NK-92 treated with Interleukin-12 subunit alpha and Interleukin-12 subunit beta, amount 100 ng/mL, for 24 hours (cell line): Measurements from ENCODE around the gene GALNTL6.

Source experiments
- DNase-seq: peaks from one replicate; lab custom pipeline; 2025; lab: John Stamatoyannopoulos, UW

The GALNTL6 gene

DNA sequence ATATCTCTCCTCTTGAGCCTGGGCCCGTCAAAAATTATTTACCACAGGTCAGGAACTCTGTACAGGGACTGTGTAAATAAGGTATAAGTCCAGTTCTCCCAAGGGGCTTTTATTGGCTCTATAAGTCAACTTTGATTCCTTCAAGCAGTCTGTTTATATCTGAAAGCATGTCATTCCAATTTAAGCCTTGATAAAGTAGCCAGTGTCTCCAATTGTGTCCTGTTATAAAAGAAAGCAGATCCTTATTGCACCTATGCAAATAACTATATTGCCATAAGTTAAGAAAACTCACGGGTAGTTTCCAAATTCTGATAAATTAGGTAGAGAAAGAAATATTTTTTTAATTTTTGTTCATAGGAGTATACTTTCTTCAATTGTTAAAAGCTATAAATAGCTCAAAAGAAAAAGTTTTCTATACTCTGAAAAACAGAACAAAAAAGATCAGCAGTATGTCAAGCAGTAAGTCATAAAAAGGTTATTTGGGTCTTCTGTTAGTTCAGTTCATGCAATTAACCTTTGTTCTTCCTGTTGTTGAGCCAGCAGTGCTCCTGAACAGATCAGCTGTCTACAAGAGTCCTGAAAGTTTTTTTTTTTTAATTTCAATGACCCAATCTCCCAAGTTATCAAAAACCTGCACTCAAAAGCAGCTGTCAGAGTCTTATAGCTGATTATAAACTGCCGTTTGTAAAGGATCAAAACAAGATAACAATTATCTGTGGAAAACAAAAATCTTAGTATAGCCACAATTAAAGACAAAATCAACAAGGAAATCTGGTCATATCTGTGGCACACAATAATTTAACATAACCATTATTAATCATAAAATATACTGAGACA is 1177.0 kb downstream of the GALNTL6 start:
- DNase-seq = no peak

DNA sequence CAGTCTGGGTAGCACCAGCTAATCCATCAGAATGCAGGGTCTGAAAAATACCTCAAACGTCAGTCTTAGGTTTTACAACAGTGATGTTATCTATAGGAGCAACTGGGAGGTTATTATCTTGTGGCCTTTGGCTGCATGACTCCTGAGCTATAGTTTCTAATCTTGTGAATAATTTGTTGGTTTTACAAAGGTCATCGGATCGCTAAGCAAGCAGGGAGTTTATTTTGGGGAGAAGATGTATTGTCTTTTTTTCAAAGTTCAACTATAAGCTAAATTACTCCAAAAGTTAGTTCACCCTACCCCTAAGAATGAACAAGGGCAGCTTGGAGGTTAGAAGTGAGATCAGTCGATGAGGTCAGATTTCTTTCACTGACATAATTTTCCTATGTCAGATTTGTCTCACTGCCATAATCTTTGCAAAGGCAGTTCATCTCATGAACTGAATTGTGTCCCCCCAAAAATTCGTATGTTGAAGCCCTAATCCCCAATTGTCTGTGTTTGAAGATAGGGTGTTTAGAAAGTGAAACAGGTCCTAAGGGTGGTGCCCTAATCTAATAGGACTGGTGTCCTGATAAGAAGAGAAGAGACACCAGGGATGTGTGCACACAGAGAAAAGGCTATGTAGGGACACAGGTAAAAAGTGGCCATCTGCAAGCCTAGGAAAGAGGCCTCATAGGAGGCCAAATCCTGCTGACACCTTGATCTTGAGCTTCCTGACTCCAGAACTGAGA is 1179.6 kb downstream of the GALNTL6 start:
- no peak for DNase-seq

DNA sequence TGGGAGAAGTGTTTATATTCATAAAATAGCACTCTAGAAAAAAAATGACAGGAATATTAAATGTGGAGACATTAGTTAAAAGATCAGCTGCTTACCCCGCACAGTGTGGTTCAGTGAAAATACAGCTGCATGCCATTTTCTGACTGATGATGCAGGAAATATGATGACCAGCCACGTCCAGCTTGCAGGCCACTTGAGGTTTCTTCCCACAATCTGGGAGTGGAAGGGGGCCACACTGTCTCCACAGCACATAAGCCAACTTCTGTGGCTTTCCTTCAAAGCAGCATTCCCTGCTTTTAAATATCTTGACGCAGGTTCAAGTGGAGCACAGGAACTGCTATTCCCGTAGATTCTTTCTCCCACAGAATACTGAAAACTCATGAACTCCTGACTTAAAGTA is 1182.0 kb downstream of the GALNTL6 start:
- no peak for DNase-seq

DNA sequence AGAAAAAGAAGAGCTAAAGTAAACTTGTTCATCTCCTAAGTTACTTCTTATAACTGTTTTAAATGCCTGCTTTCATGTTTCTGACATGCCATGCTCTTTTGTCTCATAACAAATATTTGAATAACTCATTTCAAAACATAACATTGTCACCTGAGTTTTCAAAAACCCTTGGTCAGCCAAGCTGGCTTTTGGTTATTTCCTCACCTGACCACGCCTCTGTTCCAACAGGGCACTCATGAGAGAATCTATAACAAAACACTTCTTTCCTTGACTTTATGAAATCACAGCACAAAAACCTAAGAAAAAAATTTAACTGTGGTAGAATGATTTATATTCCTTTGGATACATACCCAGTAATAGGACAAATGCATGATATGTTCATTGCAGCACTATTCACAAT is 1182.5 kb downstream of the GALNTL6 start:
- DNase-seq = no peak

DNA sequence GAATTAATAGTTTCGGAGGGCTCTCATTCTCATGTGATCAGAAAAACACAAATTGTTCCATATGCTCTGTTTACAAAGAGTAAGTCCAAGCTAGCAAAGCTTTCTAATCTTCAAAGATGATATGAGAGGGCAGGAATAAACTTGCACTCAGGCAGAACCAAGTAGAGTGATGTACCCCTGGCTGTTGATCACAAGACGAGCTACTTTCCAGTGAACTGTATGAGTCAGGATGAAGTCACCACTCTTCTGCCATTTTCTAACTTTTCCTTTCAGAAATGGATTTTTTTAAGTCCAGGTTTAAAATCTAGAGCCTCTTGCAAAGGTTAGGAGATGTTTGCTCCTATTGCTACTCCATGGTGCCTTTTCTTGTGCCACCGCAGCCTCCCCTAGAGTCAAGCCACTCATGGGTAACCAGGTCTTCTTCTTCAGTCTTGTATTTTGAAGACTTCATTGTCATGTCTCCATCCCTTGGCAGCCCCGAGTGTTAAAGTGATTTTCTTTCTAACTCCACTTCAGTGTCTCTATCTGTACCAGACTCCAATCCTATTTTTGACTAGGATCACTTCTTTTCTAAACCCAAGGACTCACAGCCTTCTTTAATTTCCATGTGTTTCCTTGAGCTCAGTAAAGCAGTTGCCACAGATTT is 1183.5 kb downstream of the GALNTL6 start:
- no peak for DNase-seq

DNA sequence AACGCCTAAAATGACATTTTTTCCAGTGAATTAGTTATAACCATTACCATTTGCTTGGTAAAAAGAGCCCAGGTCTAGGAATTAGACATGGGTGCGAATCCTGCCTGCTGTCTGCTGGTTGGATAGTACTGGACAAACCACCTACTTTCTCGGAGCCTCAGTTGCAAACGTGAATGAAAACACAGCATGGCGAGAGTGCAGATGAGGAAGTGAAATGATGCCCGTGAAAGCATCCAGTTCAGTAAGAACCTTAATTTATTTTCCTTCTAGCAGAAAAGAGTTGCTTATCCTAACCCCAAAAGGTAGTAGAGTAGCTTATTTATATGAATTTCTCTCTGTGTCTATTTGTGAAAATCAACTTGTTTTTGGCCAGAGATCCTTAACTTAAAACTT is 1184.0 kb downstream of the GALNTL6 start:
- DNase-seq = no peak

DNA sequence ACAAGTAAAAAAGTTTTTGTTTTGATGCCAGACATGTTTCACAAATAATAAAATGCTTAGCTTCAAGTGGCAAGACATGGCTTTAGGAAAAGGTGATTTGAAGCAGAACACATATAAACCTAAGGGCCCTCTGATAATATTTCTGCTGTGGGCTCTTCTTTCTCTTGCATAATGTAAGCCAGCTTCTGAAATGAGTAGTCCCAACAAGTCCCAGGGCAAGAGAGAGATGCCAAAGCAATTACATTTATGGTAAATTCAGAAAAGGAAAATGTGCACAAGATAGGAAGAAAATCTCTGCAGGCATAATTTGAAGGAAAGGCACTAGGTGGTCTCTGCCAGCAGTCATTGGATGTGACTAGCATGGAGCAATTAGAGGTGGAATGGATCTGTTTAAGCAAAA is 1184.7 kb downstream of the GALNTL6 start:
- no peak for DNase-seq

DNA sequence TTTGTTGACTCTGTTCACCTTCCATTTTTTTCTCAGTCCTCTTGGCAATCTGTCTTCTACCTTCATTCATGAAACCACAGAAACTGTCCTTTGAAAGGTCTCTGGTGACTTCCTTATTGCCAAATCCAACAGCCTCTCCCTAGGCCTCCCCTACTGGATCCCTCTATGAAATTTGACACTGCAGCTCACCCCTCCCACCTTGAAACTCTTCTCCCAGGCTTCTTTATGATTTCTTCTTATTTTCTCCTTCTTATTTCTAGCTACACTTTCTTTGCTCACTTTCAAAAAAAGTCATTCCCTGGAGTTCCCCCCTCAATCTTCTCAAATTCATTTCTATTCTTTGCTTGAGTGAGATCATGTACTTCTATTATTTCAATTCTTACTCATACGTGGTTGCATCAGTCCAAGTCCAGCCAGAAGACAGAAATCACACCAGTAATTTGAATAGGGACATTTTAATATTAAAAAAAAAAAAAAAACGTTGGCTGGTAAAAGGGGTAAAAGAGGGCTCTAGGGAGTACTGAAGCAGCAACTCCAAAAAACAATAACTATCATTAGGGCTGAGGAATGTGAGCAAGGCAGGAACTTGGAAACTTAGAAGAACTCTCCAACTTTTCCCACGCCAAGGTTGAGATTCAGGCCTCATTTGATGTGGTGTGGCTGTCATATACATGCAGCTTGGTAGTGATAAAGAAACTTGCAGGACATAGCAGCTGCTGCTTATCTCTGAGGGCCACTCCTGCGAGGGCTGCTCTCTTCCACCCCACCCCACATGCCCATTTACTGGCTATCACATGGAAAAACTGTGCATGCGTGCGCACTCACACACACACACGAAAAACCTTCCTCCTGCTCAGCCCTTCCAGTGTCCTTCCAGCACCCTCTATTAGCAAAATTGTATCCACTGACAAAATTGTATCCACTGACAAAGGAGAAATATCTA is 1185.6 kb downstream of the GALNTL6 start:
- no peak for DNase-seq

DNA sequence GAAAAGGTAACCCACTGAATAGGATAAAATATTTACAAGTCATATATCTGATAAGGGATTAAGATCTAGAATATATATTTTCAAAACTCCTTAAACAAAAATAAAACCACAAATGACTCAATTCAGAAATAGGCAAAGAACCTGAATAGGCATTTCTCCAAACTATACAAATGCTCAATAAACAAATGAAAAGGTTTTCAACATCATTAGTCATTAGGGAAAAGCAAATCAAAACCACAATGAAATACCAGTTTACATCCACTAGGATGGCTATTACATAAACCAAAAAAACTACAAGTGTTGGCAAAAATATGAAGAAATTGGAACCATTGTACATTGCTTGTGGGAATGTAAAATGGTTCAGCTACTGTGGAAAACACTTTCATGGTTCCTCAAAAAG is 1188.4 kb downstream of the GALNTL6 start:
- DNase-seq = no peak

DNA sequence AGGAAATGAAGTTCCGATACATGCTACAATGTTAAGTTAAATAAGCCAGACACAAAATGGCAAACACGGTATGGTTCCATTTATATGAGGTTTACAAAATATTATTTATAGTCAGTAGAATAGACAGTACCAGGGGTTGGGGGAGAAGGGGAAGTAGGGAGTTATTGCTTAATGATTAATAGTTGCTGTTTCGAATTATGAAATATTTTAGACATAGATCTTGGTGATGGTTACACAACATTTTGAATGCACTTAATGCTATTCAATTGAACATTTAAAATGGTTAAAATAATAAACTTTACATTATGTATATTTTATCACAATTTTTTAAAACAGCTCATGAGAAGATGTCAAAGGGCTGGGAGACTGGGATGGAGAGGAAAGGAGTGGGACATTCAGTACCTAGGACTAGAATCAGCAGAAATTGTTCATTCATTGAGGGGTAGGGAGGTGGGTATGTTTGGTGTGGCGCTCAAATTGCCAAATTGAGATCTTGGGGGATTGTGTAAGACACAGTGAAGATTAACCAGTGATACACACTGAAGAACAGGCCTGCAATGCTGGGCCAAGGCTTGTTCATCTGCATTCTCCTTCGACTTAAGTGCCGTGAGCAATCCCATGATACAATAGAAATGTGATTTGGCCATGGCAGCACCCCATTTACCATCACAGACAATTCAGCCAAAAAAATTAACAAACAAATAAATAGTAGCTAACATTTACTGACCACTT is 1189.8 kb downstream of the GALNTL6 start:
- no peak for DNase-seq

DNA sequence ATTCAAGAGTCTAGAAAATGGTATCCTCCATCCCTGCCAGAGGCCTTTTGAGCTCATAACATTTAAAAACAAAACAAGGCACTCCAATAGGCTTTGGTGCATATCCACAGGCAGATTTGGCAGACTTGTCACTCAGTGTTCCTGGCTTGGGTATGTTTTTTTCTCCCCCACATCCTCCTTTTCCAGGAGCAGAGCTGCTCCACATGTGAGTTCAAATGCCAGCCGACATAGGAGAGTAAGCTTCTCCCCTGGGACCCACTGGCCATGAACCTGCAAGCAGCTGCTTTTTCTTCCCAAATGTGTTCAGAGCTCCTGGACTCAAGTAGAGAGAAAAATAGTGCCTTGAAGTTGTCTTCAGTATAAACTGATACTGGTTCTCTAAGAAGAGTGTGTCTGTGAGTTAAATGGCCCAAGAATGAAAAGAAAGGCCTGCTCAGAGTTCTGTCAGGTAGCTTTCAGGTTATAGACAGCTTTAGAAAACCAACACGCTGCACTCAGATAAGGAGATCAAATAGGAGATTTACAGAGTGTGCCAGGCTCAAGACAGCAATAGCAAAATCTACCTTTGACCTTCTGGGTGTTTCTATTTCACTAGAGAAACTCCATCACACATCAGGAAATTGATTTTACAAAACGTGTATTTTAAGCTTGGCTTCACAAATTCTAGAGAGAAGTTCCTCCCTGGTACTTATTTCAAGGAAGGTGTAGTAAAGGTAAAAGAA is 1192.9 kb downstream of the GALNTL6 start:
- no peak for DNase-seq

DNA sequence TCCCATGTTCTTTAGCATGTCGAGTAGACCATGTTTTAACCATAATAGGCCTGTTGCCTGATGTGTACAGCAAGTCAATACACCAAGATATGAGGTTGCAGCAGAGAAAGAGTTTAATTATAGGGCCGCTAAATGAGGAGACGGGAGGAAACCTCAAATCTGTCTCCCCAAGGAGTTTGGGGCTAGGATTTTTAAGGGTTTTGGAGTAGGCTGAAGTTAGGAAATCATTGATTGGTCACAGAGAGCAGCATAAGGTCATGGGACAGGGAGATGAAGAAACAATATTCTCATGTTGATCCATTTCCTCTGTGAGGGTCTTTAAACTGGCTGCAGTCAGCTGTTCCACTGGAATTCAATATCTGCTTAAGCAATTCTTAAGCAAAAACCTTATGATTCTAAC is 1195.2 kb downstream of the GALNTL6 start:
- no peak for DNase-seq

DNA sequence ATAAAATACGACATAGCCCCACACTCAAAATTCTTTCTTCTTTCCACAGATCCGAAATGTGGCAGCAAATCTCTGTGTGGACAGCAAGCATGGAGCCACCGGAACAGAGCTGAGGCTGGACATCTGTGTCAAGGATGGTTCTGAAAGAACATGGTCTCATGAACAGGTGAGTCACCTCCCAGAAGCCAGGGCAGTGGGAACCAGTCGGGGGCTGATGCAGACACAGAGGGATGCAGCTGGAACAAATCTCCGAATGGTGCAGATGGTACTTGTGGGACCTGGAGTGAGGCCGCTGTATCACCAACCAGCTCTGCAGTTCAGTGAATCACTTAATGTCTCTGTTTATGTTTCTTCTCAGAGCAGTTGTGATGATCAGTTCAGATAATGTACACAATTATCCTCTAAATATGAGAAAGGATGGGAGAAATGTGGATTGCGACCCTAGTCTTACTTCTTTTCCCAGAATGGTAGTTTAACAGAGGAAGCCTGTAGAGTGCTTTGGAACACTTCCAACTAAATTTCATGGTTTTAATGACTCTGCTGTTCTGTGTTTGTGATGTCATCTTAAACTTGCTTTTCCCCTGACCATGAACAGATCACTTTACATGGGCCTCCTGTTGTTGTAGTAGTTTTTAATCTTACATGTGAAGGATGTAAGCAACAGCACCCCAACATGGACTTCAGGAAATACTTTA is 1196.1 kb downstream of the GALNTL6 start:
- DNase-seq = no peak

DNA sequence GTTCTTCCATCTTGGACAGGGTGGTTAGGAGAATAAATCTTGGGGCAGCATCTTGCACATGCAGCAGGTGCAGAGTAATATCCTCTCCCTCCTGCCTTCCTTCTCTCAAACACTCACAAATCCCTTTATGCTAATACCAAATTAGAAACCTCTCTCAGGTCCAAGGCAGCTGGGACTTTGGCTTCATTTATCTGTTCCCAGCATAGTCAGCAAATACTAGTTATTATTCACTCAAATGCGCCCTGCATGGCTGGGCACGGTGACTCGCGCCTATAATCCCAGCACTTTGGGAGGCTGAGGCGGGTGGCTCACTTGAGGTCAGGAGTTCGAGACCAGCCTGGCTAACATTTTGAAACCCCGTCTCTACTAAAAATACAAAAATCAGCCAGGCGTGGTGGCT is 1199.4 kb downstream of the GALNTL6 start:
- no peak for DNase-seq

DNA sequence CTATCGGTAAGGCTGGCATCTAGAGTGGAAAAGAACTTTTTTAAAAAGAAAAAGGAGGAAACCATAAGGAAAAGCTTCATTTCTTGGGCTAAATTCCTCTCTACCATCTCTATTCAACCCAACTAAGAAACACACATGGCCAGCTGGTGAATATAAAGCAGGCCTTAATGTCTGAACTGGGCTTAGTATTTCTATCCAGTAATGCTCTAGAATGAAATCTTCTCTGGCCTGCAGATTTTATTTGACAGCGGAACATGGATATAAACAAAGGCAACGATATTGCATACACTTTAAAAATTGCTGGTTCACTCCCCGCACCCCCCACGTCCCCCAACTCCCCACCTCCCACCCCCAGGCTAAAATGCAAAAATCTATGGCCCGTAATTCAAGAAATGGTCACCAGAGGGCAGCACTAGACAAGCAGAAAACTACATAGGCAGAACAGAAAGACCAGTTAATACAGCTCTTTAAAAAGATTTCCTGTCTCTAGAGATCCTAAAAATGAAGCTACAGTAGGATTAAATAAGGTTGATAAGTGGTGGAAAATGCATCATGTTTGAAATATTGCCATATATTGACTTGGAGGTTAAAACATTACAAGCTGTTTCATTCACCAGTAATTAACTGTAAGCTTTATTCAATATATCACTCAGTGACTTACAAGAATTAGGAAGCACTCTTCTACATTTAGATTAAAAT is 1200.2 kb downstream of the GALNTL6 start:
- DNase-seq = no peak

DNA sequence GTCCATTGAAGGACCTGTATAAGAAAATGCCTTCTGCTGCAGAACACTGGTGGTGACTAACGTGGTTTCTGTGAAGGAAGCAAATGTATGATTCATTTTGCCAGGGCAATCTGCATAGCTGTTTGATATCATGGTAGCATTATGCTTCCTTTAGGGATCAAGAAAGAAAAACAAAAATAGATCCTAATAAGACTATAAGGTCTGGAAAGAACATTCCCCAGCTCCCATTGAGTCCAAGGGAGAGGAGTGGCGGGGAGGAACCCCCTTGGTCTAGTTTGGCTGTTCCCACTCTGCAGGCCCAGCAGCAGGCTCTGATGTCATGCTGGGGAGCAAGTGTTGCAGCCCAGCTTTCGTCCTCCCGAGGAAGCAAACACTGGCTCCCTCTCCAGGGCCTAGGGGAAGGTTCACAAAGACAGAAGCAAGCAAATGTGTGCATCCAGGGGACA is 1200.9 kb downstream of the GALNTL6 start:
- no peak for DNase-seq

DNA sequence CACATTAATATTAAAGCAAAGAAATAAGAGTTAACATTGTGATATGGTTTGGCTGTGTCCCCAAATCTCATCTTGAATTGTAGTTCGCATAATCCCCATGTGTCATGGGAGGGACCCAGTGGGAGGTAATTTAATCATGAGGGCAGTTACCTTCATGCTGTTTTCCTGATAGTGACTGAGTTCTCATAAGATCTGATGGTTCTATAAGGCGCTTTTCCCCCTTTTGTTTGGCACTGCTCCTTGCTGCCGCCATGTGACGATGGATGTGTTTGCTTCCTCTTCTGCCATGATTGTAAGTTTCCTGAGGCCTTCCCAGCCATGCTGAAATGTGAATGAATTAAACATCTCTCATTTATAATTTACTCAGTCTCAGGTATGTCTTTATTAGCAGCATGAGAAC is 1201.6 kb downstream of the GALNTL6 start:
- no peak for DNase-seq

DNA sequence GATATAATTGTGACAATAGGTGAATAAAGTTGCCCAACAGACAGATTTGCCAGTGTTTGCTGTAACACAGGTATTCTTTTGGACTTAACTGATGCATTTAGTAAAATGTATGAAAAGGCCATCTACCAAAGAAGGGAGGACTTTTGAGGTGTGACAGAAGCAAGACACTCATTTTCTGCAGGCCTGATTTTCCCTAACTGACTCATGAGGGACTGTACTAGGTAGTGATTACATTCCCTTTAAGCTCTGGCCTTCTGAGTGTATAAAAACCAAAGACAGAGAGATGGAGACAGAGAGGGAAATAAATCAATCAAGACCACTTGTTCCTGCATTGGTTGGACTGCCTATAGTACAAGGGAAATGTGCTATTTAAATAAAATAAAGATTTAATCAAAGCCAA is 1204.6 kb downstream of the GALNTL6 start:
- no peak for DNase-seq

DNA sequence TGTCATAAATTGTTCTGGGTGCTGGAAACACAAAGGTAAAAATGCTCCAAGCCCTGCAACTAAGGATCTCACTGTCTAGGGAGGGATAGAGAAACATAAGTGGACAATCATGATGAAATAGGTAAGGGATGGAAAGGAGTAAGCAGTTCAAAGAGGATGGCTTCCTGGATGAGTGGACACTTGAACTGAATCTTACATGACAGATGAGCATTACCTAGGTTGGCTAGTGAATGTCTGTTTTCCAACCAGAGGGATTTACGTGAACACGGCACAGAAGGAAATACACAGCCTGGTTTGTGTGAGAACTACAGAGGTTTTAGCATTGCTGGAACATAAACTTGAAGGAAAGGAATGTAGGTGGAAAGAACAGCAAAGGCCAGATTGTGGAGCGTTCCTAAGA is 1205.2 kb downstream of the GALNTL6 start:
- no peak for DNase-seq
